Measurements from ENCODE around the gene SAMHD1.

SAMHD1 gene

GRCh38 chr20:36885356-36885755, 66.2 kb downstream of the SAMHD1 start:
- no peaks in the 10 kb centered on the region for H3K36me3 ChIP-seq (ENCODE audit: low read length)
- no peak overlapping the region for H3K9ac ChIP-seq (ENCODE audit: low read length)
- H3K9me3 ChIP-seq (ENCODE audit: insufficient read depth, low read length) = no peaks in the 10 kb centered on the region
- H3K27me3 ChIP-seq (ENCODE audit: low read length) = no peaks in the 10 kb centered on the region
- TF ChIP-seq CTCF (IDR thresholded peaks at IDR 0.05; ENCODE audit: insufficient read depth, low read length, poor library complexity, severe bottlenecking) (no peak), EZH2phosphoT487 (conservative IDR thresholded peaks at IDR 0.05; ENCODE audit: low read length) (no peak)
- no peaks in the 10 kb centered on the region for H4K20me1 ChIP-seq (ENCODE audit: low read depth, low read length)
- H3K4me3 ChIP-seq (ENCODE audit: insufficient read depth, low read length, poor library complexity, severe bottlenecking) = no peak overlapping the region
- H3K79me2 ChIP-seq (ENCODE audit: insufficient read depth, low read length) = no peaks in the 10 kb centered on the region
- no peak overlapping the region for H2AFZ ChIP-seq (ENCODE audit: low read depth, low read length, severe bottlenecking)
- H3K9me2 ChIP-seq (replicated peaks; ENCODE audit: insufficient read depth, low read length) = no peaks in the 10 kb centered on the region
- no peak overlapping the region for H3K4me2 ChIP-seq (ENCODE audit: low read depth, low read length, poor library complexity, severe bottlenecking)
- no peaks in the 10 kb centered on the region for H3F3A ChIP-seq (ENCODE audit: insufficient read depth)
- no peak overlapping the region for H3K27ac ChIP-seq (ENCODE audit: low read depth, low read length)

- no peaks in the 10 kb centered on the region for H3K36me3 ChIP-seq (ENCODE audit: low read length)
- H3K4me2 ChIP-seq (ENCODE audit: low read depth, low read length, poor library complexity, severe bottlenecking) = no peak overlapping the region
- H4K20me1 ChIP-seq (ENCODE audit: low read depth, low read length) = no peaks in the 10 kb centered on the region
- H3K9ac ChIP-seq (ENCODE audit: low read length) = no peak overlapping the region
- no peaks in the 10 kb centered on the region for H3K27me3 ChIP-seq (ENCODE audit: low read length)
- no peaks in the 10 kb centered on the region for H3K9me3 ChIP-seq (ENCODE audit: insufficient read depth, low read length)
- no peak overlapping the region for H3K27ac ChIP-seq (ENCODE audit: low read depth, low read length)
- TF ChIP-seq EZH2phosphoT487 (conservative IDR thresholded peaks at IDR 0.05; ENCODE audit: low read length) (no peak), CTCF (IDR thresholded peaks at IDR 0.05; ENCODE audit: insufficient read depth, low read length, poor library complexity, severe bottlenecking) (no peak)
- no peak overlapping the region for H2AFZ ChIP-seq (ENCODE audit: low read depth, low read length, severe bottlenecking)
- no peaks in the 10 kb centered on the region for H3F3A ChIP-seq (ENCODE audit: insufficient read depth)
- H3K79me2 ChIP-seq (ENCODE audit: insufficient read depth, low read length) = no peaks in the 10 kb centered on the region
- H3K4me3 ChIP-seq (ENCODE audit: insufficient read depth, low read length, poor library complexity, severe bottlenecking) = no peak overlapping the region
- no peaks in the 10 kb centered on the region for H3K9me2 ChIP-seq (replicated peaks; ENCODE audit: insufficient read depth, low read length)
These were observed 67.5 kb downstream of the SAMHD1 start for GRCh38 chr20:36883977-36884535.

- no peak overlapping the region for H3K4me3 ChIP-seq (ENCODE audit: insufficient read depth, low read length, poor library complexity, severe bottlenecking)
- no peak overlapping the region for H3K4me2 ChIP-seq (ENCODE audit: low read depth, low read length, poor library complexity, severe bottlenecking)
- no peaks in the 10 kb centered on the region for H3K9me2 ChIP-seq (replicated peaks; ENCODE audit: insufficient read depth, low read length)
- no peaks in the 10 kb centered on the region for H3K79me2 ChIP-seq (ENCODE audit: insufficient read depth, low read length)
- no peak overlapping the region for H3K27ac ChIP-seq (ENCODE audit: low read depth, low read length)
- no peak overlapping the region for H3K9ac ChIP-seq (ENCODE audit: low read length)
- no peaks in the 10 kb centered on the region for H3F3A ChIP-seq (ENCODE audit: insufficient read depth)
- no peaks in the 10 kb centered on the region for H3K36me3 ChIP-seq (ENCODE audit: low read length)
- no peaks in the 10 kb centered on the region for H3K27me3 ChIP-seq (ENCODE audit: low read length)
- TF ChIP-seq EZH2phosphoT487 (conservative IDR thresholded peaks at IDR 0.05; ENCODE audit: low read length) (no peak), CTCF (IDR thresholded peaks at IDR 0.05; ENCODE audit: insufficient read depth, low read length, poor library complexity, severe bottlenecking) (no peak)
- no peaks in the 10 kb centered on the region for H4K20me1 ChIP-seq (ENCODE audit: low read depth, low read length)
- H2AFZ ChIP-seq (ENCODE audit: low read depth, low read length, severe bottlenecking) = no peak overlapping the region
- H3K9me3 ChIP-seq (ENCODE audit: insufficient read depth, low read length) = no peaks in the 10 kb centered on the region
These were observed 69.6 kb downstream of the SAMHD1 start for GRCh38 chr20:36881888-36882287.

All from SU-DHL-6 (cell line).